Muscle of back (tissue), 13 donors: ENCODE results near the gene KRT13. TPM values are rescaled to one million over a fixed set of nuclear protein-coding genes. Genes with fewer than 3 reads are reported as not detected.
"Not testable (repeated sequence)": the region's sequence is repeated elsewhere in the genome, so short reads cannot be mapped to it uniquely, and the experiment has no call there.

ENCODE experiments used
- DNase-seq, 3 donors: peaks; one replicate each; pipeline versions ENCODE4 v3.0.0 to v3.0.0-alpha.2; 2013
- long read RNA-seq, 9 donors: transcript quantifications; one replicate each; lab custom pipeline, GENCODE V29; 2026
- polyA plus RNA-seq, 10 donors: library from polyadenylated mRNA; unstranded; fragments of 120-200 nt; gene quantifications; one replicate each; pipeline ENCODE4 v1.2.1, GENCODE V29; 2013; ENCODE audit not compliant: insufficient read length in 10 of 10

The KRT13 gene
- polyA plus RNA-seq, result 100 to 1,000 TPM in 1 of 10 donors, 10 to 100 TPM in 1, under 1 TPM in 4, not detected in 4; 0.31 to 228 (median 0.67) TPM
- long read RNA-seq, donor 1, result 0 reads
- long read RNA-seq, donor 2, result 0 reads
- long read RNA-seq, donor 3, result 0 reads
- long read RNA-seq, donor 4, result 0 reads
- long read RNA-seq, donor 5, result 0 reads
- long read RNA-seq, donor 6, result 0 reads
- long read RNA-seq, donor 7, result 0 reads
- long read RNA-seq, donor 8, transcript KRT13-201 (8 exons, 1,699 nt), result major isoform, 15 of 21 reads
- long read RNA-seq, donor 8, partial matches to known transcripts, result 0 of 21 reads
- long read RNA-seq, donor 8, other reads (novel, unspliced or antisense), result 0 of 21 reads
- long read RNA-seq, donor 9, result 0 reads

GRCh38 chr17:41505007-41505808, at the start of gene KRT13:
TSS of gene KRT13 (minus strand) at chr17:41505612. CDS start at chr17:41505550, 62 bp downstream.
- DNase-seq, result no peak

GRCh38 chr17:41553987-41554680, 48.7 kb upstream of the KRT13 start:
- peak in 1 of 3 donors; percentile 26 for DNase-seq

GRCh38 chr17:41553176-41553575, 47.8 kb upstream of the KRT13 start:
- no peak for DNase-seq

GRCh38 chr17:41552455-41552854, 47.0 kb upstream of the KRT13 start:
- no peak for DNase-seq

GRCh38 chr17:41551365-41551764, 46.0 kb upstream of the KRT13 start:
- DNase-seq, result no peak

- DNase-seq, result peak in 1 of 3 donors; percentile 30
Measured at GRCh38 chr17:41549596-41550039, 44.2 kb upstream of the KRT13 start.

- peak; percentile 82 to 92 (median 84) for DNase-seq
Measured at GRCh38 chr17:41548844-41549595, 43.6 kb upstream of the KRT13 start.

- DNase-seq, result peak in 2 of 3 donors; percentile 37 to 94
Measured at GRCh38 chr17:41547921-41548843, 42.8 kb upstream of the KRT13 start.

GRCh38 chr17:41547378-41547841, 42.0 kb upstream of the KRT13 start:
- DNase-seq, result peak in 1 of 3 donors; percentile 16

GRCh38 chr17:41546819-41547218, 41.4 kb upstream of the KRT13 start:
- no peak for DNase-seq

GRCh38 chr17:41545829-41546410, 40.5 kb upstream of the KRT13 start:
- DNase-seq, result no peak

- no peak for DNase-seq
Measured at GRCh38 chr17:41544935-41545334, 39.5 kb upstream of the KRT13 start.

- DNase-seq, result no peak
Measured at GRCh38 chr17:41544491-41544892, 39.1 kb upstream of the KRT13 start.

- DNase-seq, result not testable (repeated sequence)
Measured at GRCh38 chr17:41542786-41543185, 37.4 kb upstream of the KRT13 start.

- DNase-seq, result no peak
Measured at GRCh38 chr17:41542357-41542756, 36.9 kb upstream of the KRT13 start.

GRCh38 chr17:41540921-41541625, 35.7 kb upstream of the KRT13 start:
- DNase-seq, result no peak

- no peak for DNase-seq
Measured at GRCh38 chr17:41539979-41540701, 34.7 kb upstream of the KRT13 start.

GRCh38 chr17:41539071-41539492, 33.7 kb upstream of the KRT13 start:
- no peak for DNase-seq
